Activated CD4-positive, CD25-positive, alpha-beta regulatory T cell treated with anti-CD3 and anti-CD28 coated beads, Interleukin-2, amount 50 U/mL, for 16 hours (primary cell): ENCODE measurements around the gene FBF1.

Source experiments
- DNase-seq: peaks from one replicate; pipeline ENCODE4 v3.0.0-alpha.2; 2020; ENCODE audit warnings: low read depth, low spot score

FBF1 gene

DNA sequence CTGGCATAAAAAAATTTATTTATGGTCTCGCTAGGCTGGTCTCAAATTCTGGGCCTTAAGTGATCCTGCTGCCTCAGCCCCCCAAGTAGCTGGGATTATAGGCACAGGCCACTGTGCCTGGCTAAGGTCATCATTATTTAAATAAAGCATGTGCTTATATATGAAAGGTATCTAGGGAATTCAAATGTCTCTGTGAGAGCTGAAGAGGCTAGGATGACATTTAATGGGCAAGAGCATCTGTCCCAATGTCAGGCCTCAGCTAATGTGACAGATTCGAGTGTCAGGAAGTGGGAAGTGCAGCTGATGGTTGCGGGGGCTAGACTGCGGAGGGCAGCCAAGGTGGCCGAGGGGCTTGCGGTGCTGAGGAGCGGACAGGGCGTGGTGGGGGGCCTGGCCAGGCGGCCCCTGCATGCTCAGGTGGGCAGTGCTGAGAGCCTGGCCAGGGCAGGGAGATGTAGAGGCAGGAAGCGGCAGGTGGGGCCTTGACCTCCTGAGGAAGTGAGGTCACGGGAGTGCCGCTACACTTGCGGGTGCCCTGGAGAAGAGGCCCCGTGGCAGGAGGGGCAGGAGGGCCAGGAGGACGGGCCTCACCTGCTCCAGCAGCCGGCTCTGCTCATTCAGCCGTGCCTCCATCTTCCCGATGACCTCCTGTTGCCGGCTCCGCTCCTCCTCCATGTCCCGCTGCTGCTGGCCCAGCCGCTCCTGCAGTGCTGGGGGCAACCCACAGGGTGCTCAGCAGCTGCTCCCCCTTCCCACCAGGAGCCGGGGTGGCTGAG lies 23.5 kb downstream of the FBF1 start:
- DNase-seq, result no peak

DNA sequence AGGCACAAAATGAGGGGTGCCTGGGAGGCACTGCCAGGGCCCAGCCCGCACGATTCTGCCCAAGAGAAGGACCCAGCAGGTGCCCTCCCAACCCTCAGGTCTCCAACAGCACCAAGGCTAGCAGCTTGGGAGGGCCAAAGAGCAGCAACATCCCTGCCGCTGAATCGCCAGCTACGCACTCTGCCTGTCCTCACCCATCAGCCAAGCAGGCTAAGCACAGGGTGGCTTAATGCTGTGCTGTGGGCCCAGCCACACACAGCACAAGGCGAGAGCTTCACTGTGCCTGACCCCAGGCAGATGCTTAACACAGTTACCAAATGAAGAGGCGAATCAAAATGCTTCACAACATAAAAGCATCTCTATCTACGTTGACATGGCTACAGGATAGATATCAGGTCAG lies 25.6 kb downstream of the FBF1 start:
- no peak for DNase-seq

DNA sequence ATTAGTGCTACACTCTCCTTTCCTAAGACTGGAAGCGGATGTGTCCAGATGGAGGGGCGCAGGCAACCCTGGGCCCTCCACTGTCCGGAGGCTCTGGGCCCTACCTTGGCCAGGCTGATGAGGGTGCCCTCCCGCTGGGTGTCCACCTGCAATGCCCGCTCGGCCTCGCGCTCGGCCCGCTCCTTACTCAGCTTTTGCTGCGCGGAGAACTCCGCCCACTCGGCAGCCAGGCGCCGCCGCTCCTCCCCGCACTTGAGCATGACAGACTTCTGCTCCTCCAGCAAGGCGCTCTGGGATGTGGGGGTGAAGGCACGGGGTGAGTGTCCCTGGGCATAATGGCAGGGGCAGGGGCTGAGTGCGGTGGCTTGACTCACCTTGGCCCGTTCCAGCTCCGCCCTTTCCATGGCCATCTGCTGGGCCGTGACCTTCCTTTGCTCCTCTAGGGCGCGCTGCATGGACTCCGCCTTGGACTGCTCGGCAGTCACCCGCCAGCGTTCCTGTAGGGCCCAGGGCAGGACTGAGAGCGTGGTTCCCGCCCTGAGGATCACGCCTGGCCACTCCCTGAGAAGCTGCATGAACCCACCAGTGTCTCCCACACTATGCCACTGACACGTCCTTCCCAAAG lies 26.1 kb downstream of the FBF1 start:
- DNase-seq, result no peak

DNA sequence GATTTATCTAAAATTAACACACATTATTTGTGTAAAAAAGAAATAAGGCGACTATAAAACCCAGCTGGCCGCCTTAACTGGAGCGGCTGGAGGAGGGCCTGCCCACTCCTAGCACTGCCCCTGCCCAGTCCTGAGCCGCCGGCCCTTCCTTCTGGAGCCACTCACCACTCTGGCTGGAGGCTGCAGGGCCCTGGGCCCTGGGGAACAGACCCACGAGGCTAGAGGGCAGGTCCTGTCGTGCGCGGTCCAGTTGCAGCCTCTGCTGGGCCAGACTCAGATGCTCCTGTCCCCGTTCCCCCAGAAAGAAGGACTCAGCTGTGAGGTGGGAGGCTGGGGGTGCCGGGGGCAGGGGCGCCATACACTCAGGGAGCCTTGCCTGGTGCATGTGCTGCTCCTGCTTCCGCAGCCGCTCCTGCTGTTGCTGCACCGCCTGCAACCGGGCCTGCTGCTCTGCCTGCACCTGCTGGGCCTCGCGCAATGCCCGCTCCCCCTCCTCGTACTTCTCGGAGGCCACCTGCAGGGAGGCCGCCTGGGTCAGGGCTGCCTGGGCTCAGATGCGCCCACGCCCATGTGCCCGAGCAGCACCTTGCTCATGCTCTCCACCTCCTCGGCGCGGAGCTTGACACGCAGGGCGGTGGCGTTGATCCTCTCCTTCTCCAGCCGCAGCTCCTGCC lies 27.2 kb downstream of the FBF1 start:
- no peak for DNase-seq

DNA sequence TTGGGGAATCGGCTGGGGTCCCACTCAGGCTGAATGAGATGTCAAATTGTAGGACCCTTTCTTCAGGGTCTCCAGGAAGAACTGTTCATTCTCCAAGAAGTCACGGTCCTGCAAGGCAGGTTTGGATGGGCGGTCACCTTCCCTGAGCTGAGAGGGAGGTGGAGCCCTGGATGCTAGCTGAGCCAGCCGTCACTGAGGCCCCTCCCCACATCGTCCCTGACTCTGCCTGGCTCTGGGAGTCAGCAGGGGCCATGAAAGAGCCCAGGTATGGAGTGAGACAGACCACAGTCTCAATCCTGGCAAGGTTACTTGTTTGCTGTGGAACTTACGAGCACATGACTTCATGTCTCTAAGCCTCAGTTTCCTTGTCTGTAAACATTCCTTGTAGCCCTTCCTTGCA lies 30.1 kb downstream of the FBF1 start:
- DNase-seq, result no peak

DNA sequence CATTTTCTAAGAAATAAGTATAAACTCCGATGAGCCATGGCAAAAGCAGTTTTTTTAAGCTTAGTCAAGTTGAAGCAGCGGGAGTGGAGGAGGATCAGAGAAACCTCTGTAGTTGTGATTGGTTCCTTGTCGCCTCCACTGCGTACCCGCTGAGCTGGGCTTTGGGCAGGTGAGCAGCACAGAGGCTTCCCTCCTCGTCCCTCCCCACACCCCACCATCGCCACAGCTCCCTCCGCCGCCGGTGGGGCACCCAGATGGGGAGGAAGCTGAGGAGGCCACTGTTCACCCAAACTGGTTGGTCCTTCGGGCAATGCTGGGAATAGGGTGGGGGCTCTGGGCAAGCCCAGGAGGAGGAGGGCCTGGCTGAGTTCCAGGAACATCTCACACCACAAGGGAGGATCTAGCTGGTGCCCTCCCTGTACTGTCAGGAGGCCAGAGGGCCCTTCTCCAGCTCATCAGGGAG lies 31.0 kb downstream of the FBF1 start:
- no peak for DNase-seq

DNA sequence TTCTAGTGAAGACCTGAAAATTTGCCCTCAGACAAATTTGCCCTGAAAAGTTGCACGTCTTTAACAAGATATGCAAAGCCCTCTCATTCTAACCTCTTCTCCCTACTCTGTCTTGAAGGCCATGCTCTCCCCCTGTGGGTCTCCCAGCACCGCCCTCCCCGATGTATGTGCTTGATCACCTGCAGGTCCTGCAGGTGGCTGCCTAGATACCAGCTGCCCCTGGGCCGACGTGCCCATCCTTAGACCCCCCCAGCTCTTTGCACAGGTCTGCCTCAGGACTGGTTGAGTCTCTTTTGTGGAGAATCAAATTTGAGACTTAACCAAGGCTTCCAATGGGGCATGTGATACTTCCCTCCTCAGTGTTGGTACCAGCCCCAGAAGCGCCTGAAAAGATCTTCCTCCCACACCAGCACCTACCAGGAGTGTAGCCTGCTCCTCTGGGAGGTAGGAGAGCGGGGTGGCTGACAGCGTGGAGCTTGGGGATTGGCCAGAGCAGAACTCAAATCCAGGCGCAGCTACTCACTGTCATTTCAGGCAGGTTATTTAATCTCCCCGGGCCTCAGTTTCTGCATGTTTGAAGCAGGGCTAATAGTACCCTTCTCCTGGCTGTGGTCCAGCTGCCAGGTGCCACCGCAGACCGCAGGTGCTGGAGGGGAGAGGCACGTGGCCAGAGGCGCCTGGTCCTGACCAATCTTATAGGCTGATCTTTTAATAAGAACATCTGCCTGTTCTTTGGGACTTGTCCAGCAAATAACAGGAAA lies 31.6 kb downstream of the FBF1 start:
- DNase-seq, result no peak

DNA sequence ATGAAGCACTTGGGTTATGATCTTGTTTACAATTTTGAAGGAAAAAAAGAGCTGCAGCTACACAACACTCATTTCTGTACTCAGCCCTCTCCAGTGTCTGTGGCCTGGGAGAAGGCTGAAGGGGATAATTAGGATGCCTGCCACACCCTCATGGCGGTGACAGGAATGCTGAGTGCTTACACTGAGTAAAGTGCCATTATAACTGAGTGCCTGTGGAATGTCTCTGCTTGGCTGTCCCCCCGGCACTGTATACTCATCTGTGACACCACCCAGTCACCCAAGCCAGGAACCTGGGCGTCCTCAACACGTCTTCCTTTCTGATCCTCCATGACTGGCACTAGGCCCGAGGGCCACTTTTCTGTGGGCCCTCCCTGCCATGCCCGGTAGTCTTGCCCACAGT lies 32.6 kb downstream of the FBF1 start:
- DNase-seq, result no peak

DNA sequence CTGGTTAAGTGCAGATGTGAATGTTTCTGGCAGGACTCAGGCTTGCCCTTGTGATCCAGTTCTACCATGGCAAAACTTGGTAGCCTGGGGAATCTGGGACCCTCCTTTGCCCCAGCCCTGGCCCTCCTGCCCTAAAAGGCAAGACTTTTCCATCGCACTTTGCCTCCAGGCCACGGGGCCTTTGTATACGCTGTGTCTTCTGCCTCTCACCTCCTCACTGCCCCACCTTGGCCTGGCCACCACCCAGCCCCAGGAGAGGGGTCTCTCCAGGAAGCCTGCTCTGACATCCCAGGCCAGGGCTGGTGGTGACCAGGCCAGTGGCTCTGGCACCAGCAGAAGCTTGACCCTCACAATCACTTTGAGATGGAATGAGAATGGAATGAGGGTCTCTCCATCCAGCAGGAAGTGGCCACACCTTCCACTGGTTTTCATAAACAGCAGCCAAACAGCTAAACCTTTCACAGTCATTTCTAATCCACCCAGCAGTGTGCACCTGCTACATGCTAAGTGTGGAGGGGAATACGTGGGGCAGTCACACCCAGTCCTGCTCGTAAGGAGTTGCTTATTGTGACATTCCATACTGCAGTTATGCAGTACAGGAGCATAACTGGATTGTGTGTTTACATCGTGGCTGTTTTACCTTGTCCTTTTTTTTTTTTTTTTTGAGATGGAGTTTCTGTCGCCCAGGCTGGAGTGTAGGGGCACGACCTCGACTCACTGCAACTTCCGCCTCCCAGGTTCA lies 34.5 kb downstream of the FBF1 start:
- no peak for DNase-seq

DNA sequence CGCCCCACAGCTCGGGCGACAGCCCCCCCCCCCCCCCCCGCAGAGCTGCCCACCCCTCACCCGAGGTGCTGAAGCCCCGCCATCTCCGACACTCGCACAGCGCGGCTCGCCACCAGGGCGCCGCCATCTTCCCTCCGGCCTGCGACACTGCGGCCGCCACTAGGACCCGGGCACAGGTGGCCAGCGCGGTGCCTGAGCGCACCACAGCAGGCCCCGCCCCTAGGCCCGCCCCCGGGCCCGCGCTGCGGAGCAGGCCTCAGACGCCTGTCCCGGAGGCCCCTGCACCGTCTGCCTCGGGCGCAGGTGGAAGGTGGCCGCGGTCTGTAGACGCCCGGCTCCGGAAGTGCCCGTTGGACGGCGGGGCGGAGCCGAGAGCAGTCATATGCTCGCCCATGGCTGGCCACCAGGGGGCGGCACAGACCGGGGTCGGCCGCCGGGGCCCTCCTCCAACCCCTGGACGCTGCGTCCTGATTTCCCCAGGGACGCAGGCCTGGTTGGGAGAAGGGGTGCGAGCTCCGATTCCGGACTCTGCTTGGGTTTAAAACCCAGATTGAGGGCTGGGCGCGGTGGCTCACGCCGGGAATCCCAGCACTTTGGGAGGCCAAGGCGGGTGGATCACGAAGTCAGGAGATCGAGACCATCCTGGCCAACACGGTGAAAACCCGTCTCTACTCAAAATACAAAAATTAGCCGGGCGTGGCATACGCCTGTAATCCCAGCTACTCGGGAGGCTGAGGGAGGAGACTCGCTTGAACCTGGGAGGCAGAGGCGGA lies 35.9 kb downstream of the FBF1 start, which contains the start of gene MRPL38:
Gene MRPL38 (minus strand): TSS at position 136 of the 773 bp plus-strand sequence. CDS start 9 bp downstream, at position 127.
- peak; percentile 83 for DNase-seq

DNA sequence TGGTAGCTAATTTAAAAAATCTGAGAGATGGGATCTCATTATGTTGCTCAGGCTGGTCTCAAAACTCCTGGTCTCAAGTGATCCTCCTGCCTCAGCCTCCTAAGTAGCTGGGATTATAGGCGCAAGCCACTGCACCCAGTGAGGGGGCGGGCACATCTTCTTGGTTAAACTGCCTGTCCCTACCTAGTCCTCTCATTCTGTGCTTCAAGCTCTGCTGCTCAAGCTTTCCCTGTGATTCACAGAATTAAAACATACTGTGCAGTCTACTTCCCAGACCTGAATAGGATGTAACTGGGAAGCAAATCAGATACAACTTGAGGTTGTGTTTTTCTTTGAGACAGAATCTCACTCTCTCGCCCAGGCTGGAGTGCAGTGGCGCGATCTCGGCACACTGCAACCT lies 38.4 kb downstream of the FBF1 start:
- DNase-seq, result no peak

DNA sequence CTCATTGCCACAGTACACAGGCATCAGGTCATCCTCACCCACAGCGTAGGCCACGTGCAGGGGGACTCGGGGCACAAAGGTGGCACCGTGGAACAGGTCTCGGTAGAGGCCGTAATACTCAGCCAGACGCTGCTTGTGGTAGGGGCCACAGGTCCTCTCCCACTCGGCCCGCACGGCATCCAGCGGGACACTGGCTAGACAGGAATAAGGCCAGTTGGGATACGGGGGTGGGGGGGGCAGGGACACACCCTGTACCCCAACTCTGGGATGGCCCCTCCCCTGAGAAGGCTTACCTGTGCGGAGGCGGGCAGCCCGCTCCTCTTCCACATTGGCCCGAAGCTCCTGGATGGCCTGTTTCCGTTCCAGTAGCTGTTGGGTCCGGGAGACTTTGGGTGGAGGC lies 39.1 kb downstream of the FBF1 start:
- DNase-seq, result no peak

DNA sequence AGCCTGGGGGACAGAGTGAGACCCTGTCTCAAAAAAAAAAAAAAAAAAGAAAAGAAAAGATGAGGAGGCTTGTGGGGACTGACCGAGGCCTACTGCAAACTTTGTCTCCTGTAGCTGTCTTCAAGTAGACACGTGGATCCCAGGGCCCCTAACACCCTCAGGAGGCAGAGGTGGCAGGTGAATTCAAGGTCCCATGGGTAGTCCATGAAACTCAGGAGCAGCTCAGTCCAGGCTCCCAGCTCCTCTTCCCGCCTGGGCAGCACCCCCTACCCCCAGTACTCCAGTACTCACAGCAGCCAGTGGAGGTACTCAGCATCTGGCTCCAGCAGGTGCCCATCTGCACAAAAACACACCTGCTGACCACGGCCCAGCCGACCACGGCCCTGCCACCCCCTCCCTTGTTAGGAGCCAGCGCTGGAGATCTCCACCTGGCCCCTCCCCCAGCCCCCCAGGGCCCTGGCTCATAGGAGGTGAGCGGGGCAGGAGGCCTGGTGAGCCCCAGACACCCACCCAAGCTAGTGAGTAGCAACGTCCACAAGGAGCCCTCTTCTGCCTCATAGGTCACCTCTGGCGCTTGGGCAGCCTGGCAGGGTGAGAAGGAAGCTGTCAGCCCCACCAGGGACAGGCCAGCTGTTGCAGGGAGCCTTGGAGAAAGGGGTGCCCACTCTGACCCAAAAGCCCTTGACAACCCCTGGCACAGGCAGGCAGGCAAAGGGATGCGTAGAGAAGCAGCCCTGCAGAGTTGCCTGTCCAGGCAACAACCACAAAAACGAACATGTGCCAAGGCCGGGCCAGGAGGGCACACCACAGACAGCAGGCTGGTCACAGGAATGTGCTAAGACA lies 39.9 kb downstream of the FBF1 start:
- DNase-seq, result no peak

DNA sequence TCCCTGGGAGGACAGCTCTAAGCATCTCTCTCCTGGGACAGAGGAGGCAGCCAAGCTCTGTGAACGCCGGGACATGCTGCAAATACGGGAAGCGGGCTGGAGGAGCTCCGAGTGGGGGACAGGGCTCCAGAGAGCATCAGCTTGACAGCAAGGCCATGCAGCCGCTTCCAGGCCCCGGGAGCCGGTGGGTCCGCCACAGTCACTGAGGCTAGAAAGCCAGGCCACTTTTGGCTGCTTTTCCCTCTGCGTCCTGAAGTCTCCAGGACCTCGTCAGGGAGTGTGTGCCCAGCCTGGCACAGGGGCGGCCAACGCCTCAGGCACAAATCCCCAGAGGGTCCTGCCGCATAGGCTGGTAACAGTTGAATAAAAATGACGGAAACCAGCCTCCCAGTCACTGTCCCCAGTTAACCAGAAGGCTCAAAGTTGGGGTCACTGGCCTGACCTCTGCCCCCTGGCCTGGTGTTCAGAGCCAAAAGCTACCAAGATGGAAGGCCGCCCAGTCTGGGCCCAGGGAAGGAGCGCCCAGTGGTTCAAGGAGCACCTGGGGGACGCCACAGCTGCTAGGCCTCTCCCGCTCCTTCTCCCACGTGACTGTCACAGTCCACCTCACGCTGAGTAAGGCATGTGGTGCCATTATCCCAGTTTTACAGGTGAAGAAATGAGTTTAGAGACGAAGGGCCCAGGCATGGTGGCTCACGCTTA lies 40.9 kb downstream of the FBF1 start:
- DNase-seq, result no peak

DNA sequence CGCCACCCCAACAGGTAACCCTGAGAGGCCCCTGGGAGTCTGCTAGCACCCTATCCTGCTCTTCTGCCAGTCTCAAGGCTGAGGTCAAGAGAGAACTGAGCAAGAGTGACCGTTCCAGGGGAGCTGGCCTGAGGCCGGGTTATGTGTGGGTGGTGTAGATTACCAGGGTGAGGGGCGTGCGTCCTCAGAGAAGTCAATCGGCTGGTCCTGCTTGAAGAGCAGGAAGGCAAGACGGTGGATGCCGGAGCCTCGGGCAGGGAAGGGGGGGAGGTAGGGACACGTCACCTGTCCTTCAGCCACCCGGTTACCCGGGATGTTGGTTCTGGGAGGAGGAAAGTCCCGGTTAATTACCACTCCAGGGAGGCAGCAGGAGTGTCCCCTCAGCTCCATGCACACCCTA lies 41.5 kb downstream of the FBF1 start:
- DNase-seq, result no peak

DNA sequence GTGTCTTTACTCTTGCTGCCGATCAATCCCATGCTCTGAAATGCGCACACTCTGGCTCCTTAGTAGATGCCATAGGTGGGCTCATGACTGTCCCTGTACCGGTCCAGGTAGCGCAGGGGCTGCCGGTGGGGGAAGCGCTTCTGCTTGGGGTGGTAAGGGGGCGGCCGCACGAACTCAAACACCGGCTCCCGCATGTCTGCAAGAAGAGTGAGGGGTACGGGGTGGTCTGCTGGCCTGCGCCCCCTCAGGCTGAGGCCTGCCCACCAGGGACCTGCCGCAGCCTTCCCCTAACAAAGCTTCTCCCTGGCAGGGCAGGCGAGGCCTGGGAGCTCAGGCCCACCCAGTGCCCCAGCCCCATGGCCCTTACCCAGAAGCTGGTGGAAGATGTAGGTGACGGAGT lies 42.1 kb downstream of the FBF1 start:
- no peak for DNase-seq

DNA sequence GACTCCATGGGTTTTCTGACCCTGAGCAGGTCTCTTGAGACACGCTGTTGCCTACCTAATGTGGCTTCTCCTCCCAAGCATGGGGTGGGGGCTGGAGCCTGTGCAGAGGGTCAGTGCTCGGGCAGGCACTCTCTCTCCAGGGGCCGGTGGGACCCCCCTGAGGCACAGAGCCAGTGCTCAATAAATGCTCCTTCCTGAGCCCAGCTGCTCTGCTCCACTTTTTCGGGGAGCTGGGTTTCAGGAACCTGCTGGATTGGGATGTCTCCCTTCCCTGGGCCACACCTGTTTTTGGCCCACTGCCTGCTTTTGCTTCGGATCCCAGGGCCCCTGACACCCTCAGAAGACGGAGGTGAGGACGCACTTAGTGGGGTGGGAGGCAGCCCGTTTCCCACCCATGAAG lies 42.8 kb downstream of the FBF1 start:
- no peak for DNase-seq

DNA sequence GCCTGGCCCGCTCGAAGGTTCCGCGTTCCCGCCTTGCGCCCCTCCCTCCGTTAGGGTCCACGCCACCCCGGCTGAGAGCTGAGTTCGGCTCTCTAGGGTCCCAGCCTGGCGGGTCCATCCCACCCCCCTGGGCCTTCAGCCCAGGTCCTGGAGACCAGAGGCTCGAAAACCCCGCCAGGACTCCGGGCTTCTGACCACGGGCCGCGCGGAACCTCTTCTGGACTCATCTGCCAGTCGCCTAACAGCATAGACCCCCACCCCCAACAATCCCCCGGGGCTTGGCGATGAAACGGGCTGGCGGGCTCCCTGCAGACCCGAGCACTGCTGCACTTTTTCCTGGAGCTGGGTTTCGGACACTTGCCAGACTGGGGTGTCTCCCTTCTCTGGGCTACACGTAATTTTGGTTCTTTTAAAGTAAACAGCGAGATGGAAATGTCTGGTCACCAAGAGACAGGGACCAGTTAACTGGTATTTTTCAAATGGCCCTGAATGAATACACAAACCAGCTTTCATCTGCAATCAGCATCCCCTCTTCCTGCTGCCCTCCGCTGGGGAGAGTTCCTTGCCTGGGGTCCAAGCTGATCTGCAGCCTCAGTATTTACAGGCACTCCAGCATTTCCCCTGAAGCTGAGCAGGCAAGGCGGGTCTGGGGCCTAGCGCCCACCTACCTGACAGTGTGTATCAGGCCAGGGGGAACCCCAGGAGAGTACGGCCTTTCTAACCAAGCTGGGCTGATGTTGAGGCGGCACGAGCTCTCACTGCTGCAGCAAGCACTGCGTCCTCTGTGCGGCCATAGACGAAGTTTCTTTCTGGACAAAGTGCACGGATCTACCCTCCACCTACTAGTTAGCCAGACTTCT lies 43.5 kb downstream of the FBF1 start:
- DNase-seq, result no peak
